ENCODE measurements around the gene ZNF473.
A peak's percentile ranks its signal among the peaks of the same experiment; 100 is the strongest.

DNA sequence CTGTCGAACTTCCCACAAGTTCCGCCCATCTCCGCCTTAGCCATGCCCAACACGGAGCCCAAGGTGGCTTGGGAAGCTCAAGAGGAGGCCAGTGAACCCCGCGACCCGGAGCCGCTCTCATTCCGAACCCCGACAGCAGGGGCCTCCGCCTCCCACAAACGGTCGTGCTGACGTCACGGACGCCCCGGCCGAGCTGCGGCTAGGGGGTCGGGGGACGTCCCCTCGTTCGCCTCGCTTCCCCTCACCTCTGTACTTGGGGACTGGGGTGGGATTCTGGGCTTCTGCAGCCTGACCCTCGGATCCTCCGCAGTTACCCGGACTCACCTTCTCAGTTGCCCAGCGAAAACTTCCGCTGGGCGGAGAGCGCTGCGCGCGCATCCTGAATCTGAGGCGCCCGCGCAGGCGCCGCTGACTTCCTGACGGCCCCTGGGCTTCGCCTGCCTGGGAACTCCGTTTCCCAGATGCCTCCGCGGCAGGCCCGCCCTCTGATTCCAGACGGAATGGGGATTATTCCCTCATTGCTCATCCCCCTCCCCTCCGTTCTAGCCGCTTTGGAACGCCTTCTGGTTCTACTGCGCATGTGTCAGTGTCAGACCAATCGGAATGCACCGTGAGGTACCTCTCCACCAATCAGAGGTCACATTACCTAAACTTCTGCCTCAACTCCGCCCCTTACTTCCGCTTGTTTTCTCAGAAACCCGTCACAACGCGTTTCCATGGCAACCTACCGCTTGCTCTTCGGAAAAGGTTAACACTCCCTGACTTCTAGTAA is 597 bp upstream of the ZNF473 start, which contains the start of gene VRK3:
- TF ChIP-seq CTCF (optimal IDR thresholded peaks at IDR 0.05 in 1 of 3, IDR thresholded peaks at IDR 0.05 in 1 of 3, conservative IDR thresholded peaks at IDR 0.05 in 1 of 3; ENCODE audit: extremely low read depth in 1 of 3, insufficient read depth in 2 of 3, low read length in 3 of 3) (peak in 2 of 3 experiments; percentile 10 to 31), EZH2 (IDR thresholded peaks at IDR 0.05; ENCODE audit: low read length) (no peak)

Data from keratinocyte (primary cell).